Measurements from ENCODE around the gene RPL3. TPM values are rescaled to one million over a fixed set of nuclear protein-coding genes. Genes with fewer than 3 reads are reported as not detected.
"Not testable (repeated sequence)": the region's sequence is repeated elsewhere in the genome, so short reads cannot be mapped to it uniquely, and the experiment has no call there.

Gene RPL3
- total and polyA plus RNA-seq, 4 donors: 1,469 to 4,700 (median 2,307) TPM

GRCh38 chr22:39362271-39362670 is 42.8 kb upstream of the RPL3 start:
- no peak overlapping the region for H3K27ac ChIP-seq (ENCODE audit: low read depth in 1 of 2, low read length in 2 of 2)
- WGBS, 2 donors: 76 to 78% methylated on average over 11 of the region's 11 CpGs

GRCh38 chr22:39361496-39361895 is 42.1 kb upstream of the RPL3 start:
- WGBS, 2 donors: 92 to 97% methylated on average over 7 of the region's 7 CpGs
- ATAC-seq (ENCODE audit: low FRiP score) (no peak), DNase-seq (no peak)
- intact Hi-C loops (cut with DNase I): no loop called here
- no peaks in the 10 kb centered on the region for H3K4me1 ChIP-seq (ENCODE audit: control insufficient read depth in 1 of 2, insufficient read depth in 2 of 2, low read length in 2 of 2)
- no peak overlapping the region for H3K27ac ChIP-seq (ENCODE audit: low read depth in 1 of 2, low read length in 2 of 2)
- H3K4me3 ChIP-seq (ENCODE audit: low read length in 2 of 2): no peak overlapping the region
- H3K9me3 ChIP-seq (ENCODE audit: control insufficient read depth, low read length): no peaks in the 10 kb centered on the region
- H3K27me3 ChIP-seq (ENCODE audit: control insufficient read depth in 1 of 2, insufficient read depth in 2 of 2, low read length in 1 of 2): no peaks in the 10 kb centered on the region
- no peaks in the 10 kb centered on the region for H3K36me3 ChIP-seq (ENCODE audit: control insufficient read depth in 1 of 2, insufficient read depth in 2 of 2, low read length in 1 of 2)

More at GRCh38 chr22:39362271-39362670, 42.8 kb upstream of the RPL3 start:
- Histone ChIP-seq H3K4me3 (ENCODE audit: low read length in 2 of 2) (no peak overlapping the region), H3K9me3 (ENCODE audit: control insufficient read depth, low read length) (no peaks in the 10 kb centered on the region), H3K4me1 (ENCODE audit: control insufficient read depth in 1 of 2, insufficient read depth in 2 of 2, low read length in 2 of 2) (no peaks in the 10 kb centered on the region), H3K36me3 (ENCODE audit: control insufficient read depth in 1 of 2, insufficient read depth in 2 of 2, low read length in 1 of 2) (no peaks in the 10 kb centered on the region), H3K27me3 (ENCODE audit: control insufficient read depth in 1 of 2, insufficient read depth in 2 of 2, low read length in 1 of 2) (no peaks in the 10 kb centered on the region)
- DNase-seq (no peak), ATAC-seq (ENCODE audit: low FRiP score) (no peak)
- intact Hi-C loops (cut with DNase I): no loop called here

GRCh38 chr22:39360674-39361413 is 41.4 kb upstream of the RPL3 start:
- 80% methylated on average over 14 of the region's 14 CpGs for WGBS, 2 donors
- Histone ChIP-seq H3K4me3 (ENCODE audit: low read length in 2 of 2) (no peak overlapping the region), H3K4me1 (ENCODE audit: control insufficient read depth in 1 of 2, insufficient read depth in 2 of 2, low read length in 2 of 2) (no peaks in the 10 kb centered on the region), H3K27me3 (ENCODE audit: control insufficient read depth in 1 of 2, insufficient read depth in 2 of 2, low read length in 1 of 2) (no peaks in the 10 kb centered on the region), H3K36me3 (ENCODE audit: control insufficient read depth in 1 of 2, insufficient read depth in 2 of 2, low read length in 1 of 2) (no peaks in the 10 kb centered on the region), H3K9me3 (ENCODE audit: control insufficient read depth, low read length) (no peaks in the 10 kb centered on the region), H3K27ac (ENCODE audit: low read depth in 1 of 2, low read length in 2 of 2) (no peak overlapping the region)
- intact Hi-C loops (cut with DNase I): no loop called here
- DNase-seq (no peak), ATAC-seq (ENCODE audit: low FRiP score) (no peak)

DNA sequence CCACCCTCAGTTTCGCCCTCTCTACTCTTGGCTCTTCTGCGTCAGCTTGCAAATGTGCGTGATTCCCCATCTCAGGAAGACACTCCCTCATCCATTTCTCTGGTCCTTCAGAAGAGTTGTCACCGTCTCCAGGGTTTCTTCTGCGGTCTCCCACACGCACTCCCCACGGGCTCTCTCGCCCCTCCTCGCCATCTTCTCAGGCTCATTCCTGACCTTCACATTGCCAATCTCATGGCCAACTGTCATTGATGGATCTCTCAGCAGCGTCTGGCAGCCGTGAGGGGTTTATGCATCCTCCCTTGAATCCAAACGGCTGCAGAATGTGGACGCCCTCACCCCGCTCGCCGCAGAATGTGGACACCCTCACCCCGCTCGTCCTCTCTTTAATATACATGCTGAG is 40.8 kb upstream of the RPL3 start:
- 80 to 82% methylated on average over 18 of the region's 18 CpGs for WGBS, 2 donors
- DNase-seq: no peak
- no peak for ATAC-seq (ENCODE audit: low FRiP score)
- no peak overlapping the region for H3K4me3 ChIP-seq (ENCODE audit: low read length in 2 of 2)
- H3K27ac ChIP-seq (ENCODE audit: low read depth in 1 of 2, low read length in 2 of 2): no peak overlapping the region
- no peaks in the 10 kb centered on the region for H3K27me3 ChIP-seq (ENCODE audit: control insufficient read depth in 1 of 2, insufficient read depth in 2 of 2, low read length in 1 of 2)
- H3K36me3 ChIP-seq (ENCODE audit: control insufficient read depth in 1 of 2, insufficient read depth in 2 of 2, low read length in 1 of 2): no peaks in the 10 kb centered on the region
- H3K9me3 ChIP-seq (ENCODE audit: control insufficient read depth, low read length): no peaks in the 10 kb centered on the region
- intact Hi-C loops (cut with DNase I): no loop called here
- no peaks in the 10 kb centered on the region for H3K4me1 ChIP-seq (ENCODE audit: control insufficient read depth in 1 of 2, insufficient read depth in 2 of 2, low read length in 2 of 2)

GRCh38 chr22:39359659-39360195 is 40.3 kb upstream of the RPL3 start:
- 80 to 91% methylated on average over 9 of the region's 9 CpGs for WGBS, 2 donors
- H3K4me1 ChIP-seq (ENCODE audit: control insufficient read depth in 1 of 2, insufficient read depth in 2 of 2, low read length in 2 of 2): no peaks in the 10 kb centered on the region
- no peak for DNase-seq
- no peak overlapping the region for H3K4me3 ChIP-seq (ENCODE audit: low read length in 2 of 2)
- H3K27me3 ChIP-seq (ENCODE audit: control insufficient read depth in 1 of 2, insufficient read depth in 2 of 2, low read length in 1 of 2): no peaks in the 10 kb centered on the region
- no peak overlapping the region for H3K27ac ChIP-seq (ENCODE audit: low read depth in 1 of 2, low read length in 2 of 2)
- no peak for ATAC-seq (ENCODE audit: low FRiP score)
- no peaks in the 10 kb centered on the region for H3K36me3 ChIP-seq (ENCODE audit: control insufficient read depth in 1 of 2, insufficient read depth in 2 of 2, low read length in 1 of 2)
- H3K9me3 ChIP-seq (ENCODE audit: control insufficient read depth, low read length): no peaks in the 10 kb centered on the region
- intact Hi-C loops (cut with DNase I): no loop called here

DNA sequence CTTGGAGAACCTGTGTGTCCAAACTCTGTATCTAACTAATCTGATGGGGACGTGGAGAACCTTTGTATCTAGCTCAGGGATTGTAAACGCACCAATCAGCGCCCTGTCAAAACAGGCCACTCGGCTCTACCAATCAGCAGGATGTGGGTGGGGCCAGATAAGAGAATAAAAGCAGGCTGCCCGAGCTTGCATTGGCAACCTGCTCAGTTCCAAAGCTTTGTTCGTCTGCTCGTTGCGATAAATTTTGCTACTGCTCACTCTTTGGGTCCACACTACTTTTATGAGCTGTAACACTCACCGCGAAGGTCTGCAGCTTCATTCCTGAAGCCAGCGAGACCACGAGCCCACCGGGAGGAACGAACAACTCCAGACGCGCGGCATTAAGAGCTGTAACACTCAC is 38.8 kb upstream of the RPL3 start:
- H3K9me3 ChIP-seq (ENCODE audit: control insufficient read depth, low read length); H3K36me3 ChIP-seq (ENCODE audit: control insufficient read depth in 1 of 2, insufficient read depth in 2 of 2, low read length in 1 of 2); DNase-seq; H3K27me3 ChIP-seq (ENCODE audit: control insufficient read depth in 1 of 2, insufficient read depth in 2 of 2, low read length in 1 of 2); intact Hi-C loops (cut with DNase I); ATAC-seq (ENCODE audit: low FRiP score); H3K4me3 ChIP-seq (ENCODE audit: low read length in 2 of 2); H3K27ac ChIP-seq (ENCODE audit: low read depth in 1 of 2, low read length in 2 of 2); H3K4me1 ChIP-seq (ENCODE audit: control insufficient read depth in 1 of 2, insufficient read depth in 2 of 2, low read length in 2 of 2): not testable (repeated sequence)
- 81% methylated on average over 13 to 15 of the region's 17 CpGs for WGBS, 2 donors

- H3K36me3 ChIP-seq (ENCODE audit: control insufficient read depth in 1 of 2, insufficient read depth in 2 of 2, low read length in 1 of 2); DNase-seq; H3K4me1 ChIP-seq (ENCODE audit: control insufficient read depth in 1 of 2, insufficient read depth in 2 of 2, low read length in 2 of 2); ATAC-seq (ENCODE audit: low FRiP score); intact Hi-C loops (cut with DNase I); H3K9me3 ChIP-seq (ENCODE audit: control insufficient read depth, low read length); H3K27ac ChIP-seq (ENCODE audit: low read depth in 1 of 2, low read length in 2 of 2); H3K4me3 ChIP-seq (ENCODE audit: low read length in 2 of 2); H3K27me3 ChIP-seq (ENCODE audit: control insufficient read depth in 1 of 2, insufficient read depth in 2 of 2, low read length in 1 of 2): not testable (repeated sequence)
- WGBS, 2 donors: 92 to 96% methylated on average over 31 to 44 of the region's 53 CpGs
Measured at GRCh38 chr22:39357110-39358108, 38.0 kb upstream of the RPL3 start.

DNA sequence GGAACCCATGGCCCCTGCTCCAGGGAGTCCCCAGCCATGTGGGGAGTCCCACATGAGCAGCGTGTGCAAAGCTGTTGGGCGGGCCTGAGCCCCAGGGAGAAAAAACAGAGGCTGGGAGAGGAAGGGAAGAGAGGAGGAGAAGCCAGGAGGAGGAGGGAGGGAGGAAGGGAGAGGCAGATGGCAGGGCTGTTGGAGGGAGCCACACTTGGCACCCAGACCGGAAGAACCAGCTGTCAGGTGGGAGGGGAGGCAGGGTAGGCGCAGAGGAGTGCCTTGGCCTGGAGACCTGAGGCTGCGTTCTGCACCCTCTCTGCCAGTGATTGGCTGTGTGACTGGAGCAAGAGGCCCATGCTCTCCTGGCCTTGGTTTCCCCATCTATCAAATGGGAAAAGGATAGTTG is 37.0 kb upstream of the RPL3 start:
- ATAC-seq (ENCODE audit: low FRiP score) (no peak), DNase-seq (no peak)
- no peaks in the 10 kb centered on the region for H3K36me3 ChIP-seq (ENCODE audit: control insufficient read depth in 1 of 2, insufficient read depth in 2 of 2, low read length in 1 of 2)
- intact Hi-C loops (cut with DNase I): no loop called here
- 89 to 90% methylated on average over 5 of the region's 5 CpGs for WGBS, 2 donors
- H3K27ac ChIP-seq (ENCODE audit: low read depth in 1 of 2, low read length in 2 of 2): no peak overlapping the region
- no peak overlapping the region for H3K4me3 ChIP-seq (ENCODE audit: low read length in 2 of 2)
- H3K4me1 ChIP-seq (ENCODE audit: control insufficient read depth in 1 of 2, insufficient read depth in 2 of 2, low read length in 2 of 2): no peaks in the 10 kb centered on the region
- H3K27me3 ChIP-seq (ENCODE audit: control insufficient read depth in 1 of 2, insufficient read depth in 2 of 2, low read length in 1 of 2): no peaks in the 10 kb centered on the region
- no peaks in the 10 kb centered on the region for H3K9me3 ChIP-seq (ENCODE audit: control insufficient read depth, low read length)

Data from aorta (tissue), 5 donors.